CD14-positive monocyte (primary cell): Measurements from ENCODE around the gene SPECC1L. TPM values are rescaled to one million over a fixed set of nuclear protein-coding genes. Genes with fewer than 3 reads are reported as not detected.

Experiments
- DNase-seq, 3 donors: peaks; one replicate each; pipeline ENCODE4 v3.0.0-alpha.2; 2011 to 2022
- H2AFZ ChIP-seq: 2 replicates; pipeline ENCODE4 v1.6.0; 2012; ENCODE audit warnings: mild to moderate bottlenecking, low read depth, low read length, inconsistent platforms; ENCODE audit not compliant: insufficient read depth, poor library complexity, severe bottlenecking
- H3K27ac ChIP-seq, 2 donors: 1 replicate in 1 of 2; 2 replicates in 1 of 2; pipeline ENCODE4 v1.5.1; 2012 to 2013; ENCODE audit warnings: low read length in 2 of 2, control low read depth in 1 of 2, inconsistent platforms in 1 of 2, low read depth in 1 of 2, mild to moderate bottlenecking in 1 of 2
- H3K27me3 ChIP-seq, 2 donors: one replicate each; pipeline versions ENCODE4 v1.6.0 to v1.6.1; 2011 to 2013; ENCODE audit warnings: low read length in 2 of 2; ENCODE audit not compliant: control insufficient read depth in 2 of 2, insufficient read depth in 2 of 2
- H3K36me3 ChIP-seq, 2 donors: replicated peaks in 1 of 2; 1 replicate in 1 of 2; 2 replicates in 1 of 2; pipeline versions ENCODE4 v1.5.1 to v1.6.1; 2012 to 2013; ENCODE audit warnings: low read length in 2 of 2, control low read depth in 1 of 2, inconsistent platforms in 1 of 2, mild to moderate bottlenecking in 1 of 2; ENCODE audit not compliant: insufficient read depth in 2 of 2, control insufficient read depth in 1 of 2
- H3K4me1 ChIP-seq, 2 donors: 1 replicate in 1 of 2; 2 replicates in 1 of 2; pipeline versions ENCODE4 v1.5.1 to v1.6.1; 2012 to 2013; ENCODE audit warnings: low read length in 2 of 2, control low read depth in 1 of 2, inconsistent platforms in 1 of 2, mild to moderate bottlenecking in 1 of 2, moderate library complexity in 1 of 2; ENCODE audit not compliant: insufficient read depth in 2 of 2, control insufficient read depth in 1 of 2
- H3K4me2 ChIP-seq: replicated peaks from 2 replicates; pipeline ENCODE3; 2012; ENCODE audit warnings: low read length, moderate library complexity, mild to moderate bottlenecking; ENCODE audit not compliant: poor library complexity, severe bottlenecking; ENCODE audit errors: extremely low read depth
- H3K4me3 ChIP-seq, 3 experiments: fragments of 200-600 bp in 1 of 3; sonication (generic) in 1 of 3; replicated peaks in 1 of 3; 1 replicate in 2 of 3; 2 replicates in 1 of 3; pipeline ENCODE4 v1.5.1; 2011 to 2013; ENCODE audit warnings: low read length in 3 of 3, mild to moderate bottlenecking in 3 of 3, control low read depth in 2 of 3, low read depth in 2 of 3, inconsistent platforms in 1 of 3, moderate library complexity in 1 of 3
- H3K79me2 ChIP-seq: 2 replicates; pipeline ENCODE4 v1.6.0; 2012; ENCODE audit warnings: mild to moderate bottlenecking, control low read depth, inconsistent platforms, low read length, moderate library complexity; ENCODE audit not compliant: insufficient read depth
- H3K9ac ChIP-seq: 2 replicates; pipeline ENCODE4 v1.6.0; 2017; ENCODE audit warnings: low read length, mild to moderate bottlenecking; ENCODE audit not compliant: insufficient read depth, poor library complexity, severe bottlenecking
- H3K9me3 ChIP-seq, 2 donors: replicated peaks in 1 of 2; 1 replicate in 1 of 2; 2 replicates in 1 of 2; pipeline versions ENCODE4 v1.5.1 to v1.6.1; 2012 to 2013; ENCODE audit warnings: low read length in 2 of 2, control low read depth in 1 of 2; ENCODE audit not compliant: control insufficient read depth in 1 of 2, insufficient read depth in 1 of 2
- H4K20me1 ChIP-seq: 2 replicates; pipeline ENCODE4 v1.6.0; 2012; ENCODE audit warnings: mild to moderate bottlenecking, low read length, control low read depth, moderate library complexity; ENCODE audit not compliant: insufficient read depth
- H3K27ac Mint-ChIP-seq, 7 donors: one replicate each; pipeline ENCODE4 v1.8.0; 2020; ENCODE audit warnings: mild to moderate bottlenecking in 7 of 7, mixed read lengths in 7 of 7, moderate library complexity in 6 of 7, inconsistent platforms in 2 of 7
- H3K27me3 Mint-ChIP-seq, 3 donors: one replicate each; pipeline ENCODE4 v1.8.0; 2021 to 2022; ENCODE audit warnings: low read depth in 3 of 3, mild to moderate bottlenecking in 3 of 3, mixed read lengths in 3 of 3, moderate library complexity in 3 of 3, inconsistent platforms in 1 of 3
- H3K36me3 Mint-ChIP-seq, 2 donors: one replicate each; pipeline ENCODE4 v1.8.0; 2020; ENCODE audit warnings: mixed read lengths in 2 of 2, inconsistent platforms in 1 of 2, mild to moderate bottlenecking in 1 of 2
- H3K4me1 Mint-ChIP-seq: one replicate; pipeline ENCODE4 v1.8.0; 2020; ENCODE audit warnings: mild to moderate bottlenecking, mixed read lengths
- H3K4me3 Mint-ChIP-seq, 2 donors: one replicate each; pipeline ENCODE4 v1.8.0; 2020; ENCODE audit warnings: mild to moderate bottlenecking in 2 of 2, mixed read lengths in 2 of 2, moderate library complexity in 1 of 2
- H3K9me3 Mint-ChIP-seq, 7 donors: one replicate each; pipeline ENCODE4 v1.8.0; 2020 to 2022; ENCODE audit warnings: mixed read lengths in 7 of 7, mild to moderate bottlenecking in 6 of 7, moderate library complexity in 6 of 7, inconsistent platforms in 2 of 7
- WGBS: methylation state at CpG from one replicate; pipeline ENCODE4 v1.1.5; 2013; ENCODE audit warnings: missing lambda C conversion rate; ENCODE audit not compliant: insufficient coverage; 5-methylcytosine and 5-hydroxymethylcytosine counted together
- intact Hi-C, 2 donors: fragments of 100-400 bp; cut with micrococcal nuclease; formaldehyde crosslinking; loops; one replicate each; pipeline versions ENCODE4 v1.15.0 to v1.15.1; 2023
- polyA plus RNA-seq, 3 donors: library from polyadenylated mRNA; depleted of rRNA in 1 of 3; unstranded in 2 of 3; stranded (reverse) in 1 of 3; fragments of 300-500 nt in 2 of 3; fragments of >200 nt in 1 of 3; fragmentation: Illumina TruSeq in 2 of 3; gene quantifications; 1 replicate in 2 of 3; 2 replicates in 1 of 3; pipeline ENCODE4 v1.2.3, GENCODE V29; 2012 to 2021
- TF ChIP-seq, protein P1 (sequence below): fragments of 200-600 bp; IDR thresholded peaks from one replicate; pipeline ENCODE4 v1.8.0; 2022; ENCODE audit warnings: antibody characterized with exemption, mild to moderate bottlenecking

The SPECC1L gene
- polyA plus RNA-seq, 3 donors: 2.5 to 7.2 (median 4.9) TPM

DNA sequence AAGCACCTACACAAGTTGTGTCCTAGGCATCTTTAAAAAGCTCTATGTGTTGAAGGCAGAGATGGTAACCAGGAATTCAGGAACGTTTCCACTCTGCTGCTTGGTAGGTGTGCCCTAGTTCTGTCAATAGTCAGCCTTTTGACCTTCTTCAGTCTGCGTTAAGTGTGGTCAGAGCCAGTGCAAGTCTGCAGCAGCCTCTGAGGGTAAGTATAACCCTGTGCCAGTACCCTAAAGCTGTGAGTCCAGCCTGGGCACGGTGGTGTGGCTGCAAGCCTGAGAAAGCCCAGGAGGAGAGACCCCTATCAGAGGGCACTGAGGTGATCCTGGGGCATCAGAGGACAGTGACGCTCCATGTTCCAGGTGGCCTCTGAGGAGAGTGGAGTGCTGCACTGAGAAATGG lies 80.0 kb downstream of the SPECC1L start:
- no peaks in the 10 kb centered on the region for H3K79me2 ChIP-seq
- Mint-ChIP-seq H3K9me3 (peaks cover 0 to 9% (median 6%) of the 10 kb centered on the region in 7 donors), H3K36me3 (peaks cover 64 to 75% of the 10 kb centered on the region in 2 donors), H3K27ac (no peak overlapping the region), H3K27me3 (no peaks in the 10 kb centered on the region), H3K4me1 (peaks cover 5% of the 10 kb centered on the region), H3K4me3 (no peak overlapping the region)
- WGBS: 100% methylated on average over 4 of the region's 4 CpGs
- H3K27me3 ChIP-seq: no peaks in the 10 kb centered on the region
- H3K36me3 ChIP-seq: peaks cover 52 to 89% of the 10 kb centered on the region in 2 donors
- no peak overlapping the region for H3K4me3 ChIP-seq
- H3K4me2 ChIP-seq: no peak overlapping the region
- no peak overlapping the region for H2AFZ ChIP-seq
- no peak overlapping the region for H3K9ac ChIP-seq
- no peak overlapping the region for H3K27ac ChIP-seq
- intact Hi-C loops: no loop called here
- peaks cover 6 to 7% of the 10 kb centered on the region in 2 donors for H3K4me1 ChIP-seq
- TF ChIP-seq, protein P1, sequence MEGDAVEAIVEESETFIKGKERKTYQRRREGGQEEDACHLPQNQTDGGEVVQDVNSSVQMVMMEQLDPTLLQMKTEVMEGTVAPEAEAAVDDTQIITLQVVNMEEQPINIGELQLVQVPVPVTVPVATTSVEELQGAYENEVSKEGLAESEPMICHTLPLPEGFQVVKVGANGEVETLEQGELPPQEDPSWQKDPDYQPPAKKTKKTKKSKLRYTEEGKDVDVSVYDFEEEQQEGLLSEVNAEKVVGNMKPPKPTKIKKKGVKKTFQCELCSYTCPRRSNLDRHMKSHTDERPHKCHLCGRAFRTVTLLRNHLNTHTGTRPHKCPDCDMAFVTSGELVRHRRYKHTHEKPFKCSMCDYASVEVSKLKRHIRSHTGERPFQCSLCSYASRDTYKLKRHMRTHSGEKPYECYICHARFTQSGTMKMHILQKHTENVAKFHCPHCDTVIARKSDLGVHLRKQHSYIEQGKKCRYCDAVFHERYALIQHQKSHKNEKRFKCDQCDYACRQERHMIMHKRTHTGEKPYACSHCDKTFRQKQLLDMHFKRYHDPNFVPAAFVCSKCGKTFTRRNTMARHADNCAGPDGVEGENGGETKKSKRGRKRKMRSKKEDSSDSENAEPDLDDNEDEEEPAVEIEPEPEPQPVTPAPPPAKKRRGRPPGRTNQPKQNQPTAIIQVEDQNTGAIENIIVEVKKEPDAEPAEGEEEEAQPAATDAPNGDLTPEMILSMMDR: no peak
- DNase-seq: no peak
- no peaks in the 10 kb centered on the region for H4K20me1 ChIP-seq
- H3K9me3 ChIP-seq: no peaks in the 10 kb centered on the region

DNA sequence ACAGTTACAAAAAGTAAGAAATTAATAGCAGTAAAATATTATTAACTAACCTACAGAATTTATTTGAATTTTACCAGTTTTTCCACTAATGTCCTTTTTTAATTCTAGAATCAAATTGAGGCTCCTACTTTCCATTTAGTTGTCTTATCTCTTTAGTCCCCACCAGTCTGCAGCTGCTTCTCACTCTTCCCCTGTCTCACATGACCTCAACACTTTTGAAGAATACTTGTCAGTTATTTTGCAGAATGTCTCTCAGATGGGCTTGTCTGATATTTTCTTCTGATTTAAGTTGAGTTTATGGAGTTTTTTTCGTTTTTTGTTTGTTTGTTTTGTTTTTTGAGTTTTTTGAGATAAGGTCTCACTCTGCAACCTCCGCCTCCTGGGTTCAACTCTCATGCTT lies 82.5 kb downstream of the SPECC1L start:
- Histone ChIP-seq H3K4me3 (no peak overlapping the region), H2AFZ (no peak overlapping the region), H3K9ac (no peak overlapping the region), H3K9me3 (no peaks in the 10 kb centered on the region), H4K20me1 (no peaks in the 10 kb centered on the region), H3K27ac (no peak overlapping the region), H3K4me2 (no peak overlapping the region), H3K4me1 (peaks cover 10 to 11% of the 10 kb centered on the region in 2 donors), H3K79me2 (peaks cover 3% of the 10 kb centered on the region), H3K27me3 (no peaks in the 10 kb centered on the region), H3K36me3 (peaks cover 39 to 77% of the 10 kb centered on the region in 2 donors)
- H3K36me3 Mint-ChIP-seq: peaks cover 55 to 64% of the 10 kb centered on the region in 2 donors
- no CpG with 5 or more reads among the region's 2 CpGs for WGBS
- H3K4me3 Mint-ChIP-seq: no peak overlapping the region
- peaks cover 0 to 9% (median 6%) of the 10 kb centered on the region in 7 donors for H3K9me3 Mint-ChIP-seq
- peak overlapping the region in 4 of 7 donors; percentile 4 to 44 (median 40) for H3K27ac Mint-ChIP-seq
- intact Hi-C loops: no loop called here
- TF ChIP-seq, protein P1: no peak
- peaks cover 10% of the 10 kb centered on the region for H3K4me1 Mint-ChIP-seq
- DNase-seq: no peak
- no peaks in the 10 kb centered on the region for H3K27me3 Mint-ChIP-seq
